Stimulated activated CD8-positive, alpha-beta memory T cell treated with anti-CD3 and anti-CD28 coated beads, Interleukin-7, amount 100 ng/mL, for 48 hours (primary cell): Measurements from ENCODE around the gene RAB3IL1.
"Not testable (repeated sequence)": the region's sequence is repeated elsewhere in the genome, so short reads cannot be mapped to it uniquely, and the experiment has no call there.

Source experiments
- DNase-seq, 2 donors: peaks; one replicate each; pipeline ENCODE4 v3.0.0-alpha.2; 2020; ENCODE audit warnings: low read depth in 1 of 2; ENCODE audit errors: extremely low read depth in 1 of 2

RAB3IL1 gene, protein sequence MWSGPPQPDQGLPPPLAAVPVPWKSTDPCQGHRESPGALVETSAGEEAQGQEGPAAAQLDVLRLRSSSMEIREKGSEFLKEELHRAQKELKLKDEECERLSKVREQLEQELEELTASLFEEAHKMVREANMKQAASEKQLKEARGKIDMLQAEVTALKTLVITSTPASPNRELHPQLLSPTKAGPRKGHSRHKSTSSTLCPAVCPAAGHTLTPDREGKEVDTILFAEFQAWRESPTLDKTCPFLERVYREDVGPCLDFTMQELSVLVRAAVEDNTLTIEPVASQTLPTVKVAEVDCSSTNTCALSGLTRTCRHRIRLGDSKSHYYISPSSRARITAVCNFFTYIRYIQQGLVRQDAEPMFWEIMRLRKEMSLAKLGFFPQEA

DNA sequence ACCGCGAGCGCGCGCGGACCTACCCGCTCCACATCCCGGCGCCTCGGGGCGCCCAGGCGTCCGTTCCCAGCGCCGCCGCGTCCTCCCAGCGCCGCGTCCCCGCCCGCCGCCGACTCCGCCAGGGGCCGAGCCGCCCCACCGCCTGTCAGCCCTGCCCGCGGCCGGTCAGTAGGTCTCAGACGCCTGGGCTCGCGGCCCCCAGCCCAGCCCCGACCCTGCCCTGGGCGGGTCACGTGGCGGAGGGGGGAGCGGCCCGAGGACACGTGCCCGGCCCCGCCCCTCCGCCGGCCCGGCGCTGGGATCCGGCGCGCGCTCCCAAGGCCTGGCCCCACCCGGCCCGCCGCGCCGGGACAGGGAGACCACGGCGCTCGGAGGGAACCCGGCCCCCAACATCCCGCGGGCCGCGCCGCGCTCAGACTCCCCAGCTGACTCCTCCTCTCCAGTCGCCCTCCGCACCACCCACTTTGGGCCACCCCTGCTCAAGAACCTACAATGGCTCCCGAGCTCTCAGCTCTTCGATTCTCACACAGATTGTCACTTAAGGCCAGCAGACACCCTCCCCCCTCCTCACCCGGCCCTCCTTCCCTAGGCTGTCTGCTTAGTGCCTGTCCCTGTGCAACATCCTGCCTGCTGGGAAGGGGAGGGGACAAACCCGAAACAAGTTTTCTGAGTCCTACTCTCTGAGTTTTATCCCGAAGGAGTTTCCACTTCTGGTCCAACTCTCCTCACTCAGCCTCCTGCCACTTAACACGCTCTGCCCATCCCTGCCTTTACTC is at the start of gene RAB3IL1:
TSS of gene RAB3IL1 (minus strand) at position 233 of the 776 bp plus-strand sequence. CDS start at position 34, 199 bp downstream.
- DNase-seq, result no peak

DNA sequence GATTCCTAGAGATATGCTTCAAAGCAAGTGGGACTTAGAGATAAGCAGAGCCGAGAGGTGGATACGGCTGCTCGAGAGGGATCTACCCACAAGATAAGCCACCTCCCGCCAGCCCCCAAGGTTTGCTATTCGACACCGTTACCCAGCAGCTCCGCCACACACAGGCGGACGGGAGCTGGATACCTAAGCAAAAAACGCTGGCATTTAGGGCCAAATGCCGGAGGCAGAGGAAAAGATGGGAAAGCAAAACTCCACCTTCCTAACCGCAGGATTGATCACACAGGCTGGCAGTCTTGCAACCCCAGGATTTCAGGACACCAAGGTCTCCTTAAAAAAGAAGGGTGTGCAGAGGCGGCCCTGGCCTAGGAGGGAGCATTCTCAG is 49.4 kb upstream of the RAB3IL1 start:
- DNase-seq, result no peak

DNA sequence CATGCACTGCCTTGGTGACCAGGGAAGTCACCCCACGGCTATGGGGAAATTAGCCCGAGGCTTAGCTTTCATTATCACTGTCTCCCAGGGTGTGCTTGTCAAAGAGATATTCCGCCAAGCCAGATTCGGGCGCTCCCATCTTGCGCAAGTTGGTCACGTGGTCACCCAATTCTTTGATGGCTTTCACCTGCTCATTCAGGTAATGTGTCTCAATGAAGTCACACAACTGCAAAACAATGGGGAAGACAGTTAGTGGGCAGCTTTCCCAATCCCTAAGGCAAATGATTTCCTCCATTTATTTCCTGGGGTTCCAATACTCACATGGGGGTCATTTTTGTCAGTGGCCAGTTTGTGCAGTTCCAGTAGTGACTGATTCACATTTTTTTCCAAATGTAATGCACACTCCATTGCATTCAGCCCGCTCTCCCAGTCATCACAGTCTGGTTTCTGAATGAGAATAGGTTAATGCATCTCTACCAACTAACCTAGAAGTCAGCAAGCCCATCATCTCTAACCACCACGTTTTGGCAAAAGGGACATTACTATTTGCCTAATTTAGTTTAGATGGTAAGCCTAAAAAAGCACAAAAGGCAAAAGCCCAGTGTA is 47.4 kb upstream of the RAB3IL1 start:
- not testable (repeated sequence) for DNase-seq

DNA sequence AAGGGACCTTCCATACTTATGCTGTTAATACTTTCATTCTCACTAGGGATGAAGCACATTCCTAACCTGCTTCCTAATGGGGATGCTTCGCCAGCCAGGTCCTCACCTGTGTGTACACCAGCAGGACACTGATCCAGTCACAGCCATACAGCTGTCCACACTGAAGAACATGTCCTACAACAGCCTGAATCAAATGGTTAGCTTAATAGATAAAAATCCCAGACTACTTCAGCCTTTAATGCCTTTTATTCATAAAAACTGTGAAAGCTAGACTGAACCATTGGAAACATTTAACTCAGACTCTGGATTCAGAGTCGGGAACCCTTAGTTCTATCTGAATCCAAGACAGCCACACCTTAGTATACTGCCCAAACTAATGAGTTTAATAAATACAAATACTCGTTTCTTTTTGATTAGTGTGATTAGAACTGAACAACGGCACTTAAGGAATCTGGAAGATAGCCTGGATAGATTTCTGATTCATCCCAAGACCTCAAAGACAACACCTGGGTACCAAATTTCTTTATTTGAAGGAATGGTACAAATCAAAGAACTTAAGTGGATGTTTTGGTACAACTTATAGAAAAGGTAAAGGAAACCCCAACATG is 46.8 kb upstream of the RAB3IL1 start:
- no peak for DNase-seq

DNA sequence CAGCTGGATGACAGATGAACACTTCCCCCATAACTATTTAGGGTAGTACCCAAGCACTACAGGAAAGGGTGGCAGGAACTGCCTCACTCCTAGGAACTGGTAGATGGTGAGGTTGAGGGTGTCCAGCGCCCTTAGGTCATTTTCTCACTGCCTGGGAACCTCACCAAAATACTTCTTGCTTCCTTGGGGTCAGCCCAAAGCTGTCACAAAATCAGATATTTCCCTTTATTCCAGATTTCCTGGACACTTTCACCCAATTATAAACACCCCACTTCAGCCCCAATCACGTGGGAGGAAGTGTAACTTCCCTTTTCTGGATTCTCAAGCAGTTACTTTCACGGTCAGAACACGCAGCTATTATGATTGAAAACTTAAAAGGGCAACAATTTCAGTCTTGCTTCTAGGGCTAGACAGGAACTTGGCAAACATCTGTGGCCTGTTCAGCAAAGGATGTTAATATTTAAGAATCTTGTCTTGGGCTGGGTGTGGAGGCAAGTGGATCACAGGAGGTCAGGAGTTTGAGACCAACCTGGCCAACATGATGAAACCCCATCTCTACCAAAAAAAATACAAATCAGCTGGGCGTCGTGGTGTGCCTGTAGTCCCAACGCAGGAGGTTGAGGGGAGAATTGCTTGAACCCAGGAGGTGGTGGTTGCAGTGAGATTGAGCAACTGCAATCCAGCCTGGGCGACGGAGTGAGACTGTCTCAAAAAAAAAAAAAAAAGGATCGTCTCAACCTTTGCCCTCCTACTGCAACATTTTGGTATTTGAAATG is 46.1 kb upstream of the RAB3IL1 start:
- DNase-seq, result no peak

- no peak for DNase-seq
Observed at GRCh38 chr11:61963016-61963281, 45.6 kb upstream of the RAB3IL1 start.

DNA sequence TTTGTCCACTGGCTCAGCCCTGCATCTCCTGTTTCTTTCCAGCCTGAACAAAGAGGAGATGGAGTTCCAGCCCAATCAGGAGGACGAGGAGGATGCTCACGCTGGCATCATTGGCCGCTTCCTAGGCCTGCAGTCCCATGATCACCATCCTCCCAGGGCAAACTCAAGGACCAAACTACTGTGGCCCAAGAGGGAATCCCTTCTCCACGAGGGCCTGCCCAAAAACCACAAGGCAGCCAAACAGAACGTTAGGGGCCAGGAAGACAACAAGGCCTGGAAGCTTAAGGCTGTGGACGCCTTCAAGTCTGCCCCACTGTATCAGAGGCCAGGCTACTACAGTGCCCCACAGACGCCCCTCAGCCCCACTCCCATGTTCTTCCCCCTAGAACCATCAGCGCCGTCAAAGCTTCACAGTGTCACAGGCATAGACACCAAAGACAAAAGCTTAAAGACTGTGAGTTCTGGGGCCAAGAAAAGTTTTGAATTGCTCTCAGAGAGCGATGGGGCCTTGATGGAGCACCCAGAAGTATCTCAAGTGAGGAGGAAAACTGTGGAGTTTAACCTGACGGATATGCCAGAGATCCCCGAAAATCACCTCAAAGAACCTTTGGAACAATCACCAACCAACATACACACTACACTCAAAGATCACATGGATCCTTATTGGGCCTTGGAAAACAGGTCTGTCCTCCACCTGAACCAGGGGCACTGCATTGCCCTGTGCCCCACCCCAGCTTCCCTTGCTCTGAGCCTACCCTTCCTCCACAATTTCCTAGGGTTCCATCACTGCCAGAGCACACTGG is 45.0 kb upstream of the RAB3IL1 start:
- no peak for DNase-seq

- no peak for DNase-seq
Observed at GRCh38 chr11:61961570-61962212, 44.3 kb upstream of the RAB3IL1 start.

- no peak for DNase-seq
Observed at GRCh38 chr11:61960532-61960931, 43.2 kb upstream of the RAB3IL1 start.

- no peak for DNase-seq
Observed at GRCh38 chr11:61959678-61960077, 42.3 kb upstream of the RAB3IL1 start.

- no peak for DNase-seq
Observed at GRCh38 chr11:61959114-61959513, 41.7 kb upstream of the RAB3IL1 start.

GRCh38 chr11:61958590-61958989 is 41.2 kb upstream of the RAB3IL1 start:
- no peak for DNase-seq

DNA sequence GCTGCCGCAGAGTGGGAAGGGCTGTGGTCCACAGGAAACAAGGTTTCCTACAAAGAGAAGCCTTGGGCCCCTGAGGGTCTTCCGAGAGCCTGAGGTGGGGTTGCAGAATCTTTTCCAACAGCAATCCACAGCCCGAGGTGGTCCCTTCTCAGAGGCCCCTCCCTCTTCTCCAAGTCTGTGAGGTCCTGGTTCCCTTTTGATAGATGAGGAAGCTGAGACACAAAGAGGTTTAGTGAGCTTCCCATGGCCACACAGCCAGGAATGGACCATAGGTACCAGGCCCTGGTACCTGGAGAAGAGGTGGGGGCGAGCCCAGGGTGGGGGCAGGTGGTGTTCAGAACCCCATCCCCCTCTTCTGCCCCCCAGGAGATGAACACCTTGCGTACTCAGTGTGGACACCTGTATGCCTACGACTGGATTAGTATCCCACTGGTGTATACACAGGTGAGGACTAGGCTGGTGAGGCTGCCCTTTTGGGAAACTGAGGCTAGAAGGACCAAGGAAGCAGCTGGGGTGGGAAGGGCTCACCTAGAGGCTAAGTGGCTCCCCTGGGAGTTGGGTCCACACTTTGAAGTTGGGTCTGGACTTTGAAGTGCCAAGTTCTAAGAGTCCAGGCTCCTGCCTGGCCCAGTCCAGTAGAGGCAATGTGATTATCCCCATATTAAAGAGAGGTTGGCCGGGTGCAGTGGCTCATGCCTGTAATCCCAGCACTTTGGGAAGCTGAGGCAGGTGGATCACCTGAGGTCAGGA is 39.8 kb upstream of the RAB3IL1 start:
- no peak for DNase-seq

DNA sequence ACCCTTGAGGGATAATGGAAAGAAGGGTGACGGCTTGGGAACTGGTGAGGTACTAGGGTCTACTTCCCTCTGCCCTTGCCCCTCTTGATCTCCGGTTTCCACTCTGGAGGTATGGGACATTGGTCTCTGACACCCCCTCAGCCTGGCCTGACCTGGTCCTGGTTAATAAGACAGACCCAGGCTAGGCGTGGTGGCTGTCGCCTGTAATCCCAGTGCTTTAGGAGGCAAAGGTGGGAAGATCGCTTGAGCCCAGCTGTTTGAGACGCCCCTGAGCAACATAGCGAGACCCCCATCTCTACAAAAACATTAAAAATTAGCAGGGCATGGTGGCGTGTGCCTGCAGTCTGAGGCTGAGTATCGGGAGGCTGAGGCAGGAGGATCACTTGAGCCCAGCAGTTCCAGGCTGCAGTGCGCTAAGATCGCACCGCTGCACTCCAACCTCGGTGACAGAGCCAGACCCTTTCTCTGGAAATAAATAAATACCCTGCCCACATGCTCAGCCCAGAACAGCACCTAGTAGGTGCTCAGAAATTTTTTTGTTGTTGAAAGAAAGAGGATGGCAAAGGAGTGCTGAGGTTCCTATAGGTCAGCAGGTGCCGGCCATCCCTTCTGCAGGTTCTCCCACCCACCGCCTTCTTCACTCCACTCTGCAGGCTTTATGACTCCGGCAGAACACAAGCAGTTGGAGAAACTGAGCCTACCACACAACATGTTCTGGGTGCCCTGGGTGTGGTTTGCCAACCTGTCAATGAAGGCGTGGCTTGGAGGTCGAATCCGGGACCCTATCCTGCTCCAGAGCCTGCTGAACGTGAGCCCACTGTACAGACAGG is 39.0 kb upstream of the RAB3IL1 start:
- DNase-seq, result no peak

DNA sequence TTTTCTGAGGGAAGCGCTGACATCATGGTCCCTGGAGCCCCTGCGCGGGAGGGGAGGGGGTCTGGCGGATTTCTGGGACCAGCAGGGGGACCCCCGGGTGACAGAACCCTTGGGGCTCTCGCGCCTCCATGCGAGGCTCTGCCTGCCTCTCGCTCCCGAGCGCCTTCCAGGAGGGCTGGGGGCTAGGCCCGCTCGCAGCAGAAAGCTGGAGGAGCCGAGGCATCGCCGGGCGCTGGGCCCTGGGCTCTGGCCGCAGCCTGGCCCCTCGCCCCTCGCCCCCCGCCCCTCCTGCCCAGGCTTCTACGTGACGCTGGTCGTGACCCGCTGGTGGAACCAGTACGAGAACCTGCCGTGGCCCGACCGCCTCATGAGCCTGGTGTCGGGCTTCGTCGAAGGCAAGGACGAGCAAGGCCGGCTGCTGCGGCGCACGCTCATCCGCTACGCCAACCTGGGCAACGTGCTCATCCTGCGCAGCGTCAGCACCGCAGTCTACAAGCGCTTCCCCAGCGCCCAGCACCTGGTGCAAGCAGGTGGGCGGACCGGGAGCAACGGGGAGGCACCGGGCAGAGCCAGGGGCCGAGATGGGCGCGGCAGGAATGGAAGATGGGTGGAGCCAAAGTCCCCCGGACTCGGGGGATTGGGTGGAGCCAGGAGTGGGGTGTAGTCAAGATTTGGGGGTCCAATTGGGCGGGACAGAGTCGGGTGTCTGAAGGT is 38.2 kb upstream of the RAB3IL1 start:
- DNase-seq, result no peak

DNA sequence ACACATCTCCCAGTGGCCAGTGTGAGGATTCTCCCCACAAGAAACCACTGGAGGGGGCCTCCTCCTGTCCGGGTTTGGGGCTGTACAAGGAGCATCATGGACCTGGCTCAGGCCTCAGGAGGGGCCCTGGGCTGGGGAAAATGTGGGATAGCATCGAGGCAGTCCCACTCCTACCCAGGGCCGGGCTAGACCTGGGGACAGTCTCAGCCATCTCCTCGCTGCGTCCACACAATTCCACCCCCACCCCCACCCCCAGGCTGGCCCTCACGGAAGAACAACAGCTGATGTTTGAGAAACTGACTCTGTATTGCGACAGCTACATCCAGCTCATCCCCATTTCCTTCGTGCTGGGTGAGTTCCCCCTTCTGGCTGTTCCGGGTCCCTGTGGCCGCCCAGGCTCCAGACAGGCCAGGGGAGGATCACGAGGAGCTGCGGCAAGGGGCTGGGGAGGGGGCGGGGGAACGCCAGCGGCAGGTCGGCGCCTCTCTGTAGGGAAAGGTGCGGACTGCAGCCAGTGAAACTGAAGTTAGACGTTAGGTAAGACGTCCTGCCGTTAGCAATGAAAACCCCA is 37.6 kb upstream of the RAB3IL1 start:
- DNase-seq, result no peak
